ENCODE results near the gene NEUROG1. TPM values are rescaled to one million over a fixed set of nuclear protein-coding genes. Genes with fewer than 3 reads are reported as not detected.
A peak's percentile ranks its signal among the peaks of the same experiment; 100 is the strongest.

NEUROG1 gene
- total and polyA plus RNA-seq, 2 of the 13 experiments (the other 11 are each of a cell fraction or from before 2014, with no cell fraction given): not detected

DNA sequence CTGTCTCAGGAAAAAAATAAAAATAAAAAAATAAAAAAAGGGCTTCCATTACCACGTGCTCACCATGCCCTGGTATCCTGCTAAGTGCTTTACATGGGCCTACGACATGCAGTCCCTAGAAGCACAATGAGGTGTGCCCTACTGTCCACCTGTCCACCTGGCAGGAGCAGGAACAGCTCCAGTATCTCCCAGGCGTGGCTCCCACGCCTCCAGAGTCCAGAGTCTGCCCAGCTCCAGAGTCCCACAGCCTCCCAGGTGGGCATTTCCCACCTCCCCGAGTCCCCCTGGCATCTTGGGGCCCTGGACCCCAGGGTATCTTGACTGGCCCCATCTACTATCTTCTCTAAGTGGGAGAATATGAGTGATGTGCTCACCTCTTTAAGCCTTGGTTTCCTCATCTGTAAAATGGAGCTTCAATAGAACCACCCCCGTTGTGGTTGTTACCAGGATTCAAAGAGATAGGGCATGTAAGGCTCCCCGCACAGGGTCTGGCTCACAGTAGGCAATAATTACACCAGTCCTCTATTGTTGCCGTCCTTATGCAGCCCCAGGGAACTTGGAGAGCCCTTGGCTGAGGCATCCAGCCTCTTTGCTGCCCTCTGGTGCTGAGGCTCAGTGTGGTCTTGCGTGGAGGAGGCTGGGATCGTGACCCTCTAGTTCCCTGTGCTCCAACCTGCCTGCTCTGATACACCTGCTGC lies 34.1 kb upstream of the NEUROG1 start:
- no peaks in the 10 kb centered on the region for H3K9me3 ChIP-seq (ENCODE audit: low read length)
- DNase-seq (ENCODE audit: low spot score): peak; percentile 27
- no peak overlapping the region for H2AFZ ChIP-seq (ENCODE audit: low read length)
- no peaks in the 10 kb centered on the region for H4K20me1 ChIP-seq (ENCODE audit: insufficient read depth, low read length)
- WGBS (ENCODE audit: low lambda C conversion rate): 3% methylated on average over 8 of the region's 10 CpGs
- H3K4me3 ChIP-seq (replicated peaks in 1 of 3; ENCODE audit: insufficient read depth in 1 of 3, low read depth in 2 of 3, low read length in 3 of 3): no peak overlapping the region
- intact Hi-C loops (cut with micrococcal nuclease; ENCODE audit: unreplicated experiment) (no loop called here), in situ Hi-C loops (cut with HindIII; ENCODE audit: extremely low pct_ligation_motif_present, low pct_unique_long_range_greater_than_20kb) (loop anchor here (10.0 to 25.0 kb wide), 2 partner anchors 155 to 542 kb away; no protein-coding TSS in a partner anchor)
- ChIA-PET POLR2A (no interaction called here), CTCF (ENCODE audit: low intra/inter-chr PET ratio, low total read pairs) (interaction anchor here (0.8 kb wide), 1 partner anchor 107 kb away, joined by 7 read pairs; no protein-coding TSS in a partner anchor)
- no peak overlapping the region for H3K27ac ChIP-seq (ENCODE audit: extremely low read length, insufficient read depth, low read length)
- ATAC-seq: peak; percentile 84
- H3K36me3 ChIP-seq (replicated peaks in 1 of 2; ENCODE audit: control insufficient read depth in 1 of 2, insufficient read depth in 2 of 2, low read length in 2 of 2): no peaks in the 10 kb centered on the region
- peak; percentile 67 for FAIRE-seq
- H3K79me2 ChIP-seq (ENCODE audit: insufficient read depth, low read length): no peaks in the 10 kb centered on the region
- H3K4me2 ChIP-seq (ENCODE audit: low read depth, low read length): no peak overlapping the region
- no peaks in the 10 kb centered on the region for H3K4me1 ChIP-seq (ENCODE audit: insufficient read depth, low read length)
- BruUV-seq (replicated peaks): no TSS peak
- no peak overlapping the region for H3K9ac ChIP-seq (ENCODE audit: insufficient read depth, low read depth, low read length)
- H3K27me3 ChIP-seq (ENCODE audit: control insufficient read depth in 1 of 2, insufficient read depth in 2 of 2, low read length in 2 of 2): peaks cover 2 to 7% of the 10 kb centered on the region in 2 experiments; a peak in 4 of 5 replicates
- TF ChIP-seq XRCC5 (optimal IDR thresholded peaks at IDR 0.05; ENCODE audit: low read length) (peak; percentile 18), STAG1 (CRISPR knock-in tag; IDR thresholded peaks at IDR 0.05) (peak; percentile 23; the same call in 1 of the 2 replicates), SMC3 (IDR thresholded peaks at IDR 0.05; ENCODE audit: low read length) (0 out of 2 replicates have a peak, but pooled peaks have one; percentile 31), ZNF782 (CRISPR knock-in tag; IDR thresholded peaks at IDR 0.05; ENCODE audit: borderline replicate concordance) (no peak), RCOR2 (CRISPR knock-in tag; IDR thresholded peaks at IDR 0.05) (no peak), KLF9 (CRISPR knock-in tag; IDR thresholded peaks at IDR 0.05; ENCODE audit: low read depth) (no peak), ZNF33A (CRISPR knock-in tag; IDR thresholded peaks at IDR 0.05; ENCODE audit: borderline replicate concordance) (no peak), WIZ (CRISPR knock-in tag; IDR thresholded peaks at IDR 0.05) (no peak), KDM2A (CRISPR knock-in tag; IDR thresholded peaks at IDR 0.05; ENCODE audit: borderline replicate concordance, low read depth) (no peak), SALL1 (CRISPR knock-in tag; IDR thresholded peaks at IDR 0.05) (no peak), RAD21 (CRISPR knock-in tag; IDR thresholded peaks at IDR 0.05) (0 out of 2 replicates have a peak, but pooled peaks have one; percentile 13), ZNF20 (CRISPR knock-in tag; IDR thresholded peaks at IDR 0.05) (no peak), GZF1 (CRISPR knock-in tag; IDR thresholded peaks at IDR 0.05) (no peak), FLYWCH1 (CRISPR knock-in tag; IDR thresholded peaks at IDR 0.05) (no peak), TCF12 (IDR thresholded peaks at IDR 0.05) (no peak), TCF12 (CRISPR knock-in tag; IDR thresholded peaks at IDR 0.05) (no peak)
- TF ChIP-seq, protein P1, sequence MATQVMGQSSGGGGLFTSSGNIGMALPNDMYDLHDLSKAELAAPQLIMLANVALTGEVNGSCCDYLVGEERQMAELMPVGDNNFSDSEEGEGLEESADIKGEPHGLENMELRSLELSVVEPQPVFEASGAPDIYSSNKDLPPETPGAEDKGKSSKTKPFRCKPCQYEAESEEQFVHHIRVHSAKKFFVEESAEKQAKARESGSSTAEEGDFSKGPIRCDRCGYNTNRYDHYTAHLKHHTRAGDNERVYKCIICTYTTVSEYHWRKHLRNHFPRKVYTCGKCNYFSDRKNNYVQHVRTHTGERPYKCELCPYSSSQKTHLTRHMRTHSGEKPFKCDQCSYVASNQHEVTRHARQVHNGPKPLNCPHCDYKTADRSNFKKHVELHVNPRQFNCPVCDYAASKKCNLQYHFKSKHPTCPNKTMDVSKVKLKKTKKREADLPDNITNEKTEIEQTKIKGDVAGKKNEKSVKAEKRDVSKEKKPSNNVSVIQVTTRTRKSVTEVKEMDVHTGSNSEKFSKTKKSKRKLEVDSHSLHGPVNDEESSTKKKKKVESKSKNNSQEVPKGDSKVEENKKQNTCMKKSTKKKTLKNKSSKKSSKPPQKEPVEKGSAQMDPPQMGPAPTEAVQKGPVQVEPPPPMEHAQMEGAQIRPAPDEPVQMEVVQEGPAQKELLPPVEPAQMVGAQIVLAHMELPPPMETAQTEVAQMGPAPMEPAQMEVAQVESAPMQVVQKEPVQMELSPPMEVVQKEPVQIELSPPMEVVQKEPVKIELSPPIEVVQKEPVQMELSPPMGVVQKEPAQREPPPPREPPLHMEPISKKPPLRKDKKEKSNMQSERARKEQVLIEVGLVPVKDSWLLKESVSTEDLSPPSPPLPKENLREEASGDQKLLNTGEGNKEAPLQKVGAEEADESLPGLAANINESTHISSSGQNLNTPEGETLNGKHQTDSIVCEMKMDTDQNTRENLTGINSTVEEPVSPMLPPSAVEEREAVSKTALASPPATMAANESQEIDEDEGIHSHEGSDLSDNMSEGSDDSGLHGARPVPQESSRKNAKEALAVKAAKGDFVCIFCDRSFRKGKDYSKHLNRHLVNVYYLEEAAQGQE (IDR thresholded peaks at IDR 0.05; ENCODE audit: borderline replicate concordance in 1 of 2, low read depth in 1 of 2, low read length in 2 of 2): no peak
- TF ChIP-seq, protein P2, sequence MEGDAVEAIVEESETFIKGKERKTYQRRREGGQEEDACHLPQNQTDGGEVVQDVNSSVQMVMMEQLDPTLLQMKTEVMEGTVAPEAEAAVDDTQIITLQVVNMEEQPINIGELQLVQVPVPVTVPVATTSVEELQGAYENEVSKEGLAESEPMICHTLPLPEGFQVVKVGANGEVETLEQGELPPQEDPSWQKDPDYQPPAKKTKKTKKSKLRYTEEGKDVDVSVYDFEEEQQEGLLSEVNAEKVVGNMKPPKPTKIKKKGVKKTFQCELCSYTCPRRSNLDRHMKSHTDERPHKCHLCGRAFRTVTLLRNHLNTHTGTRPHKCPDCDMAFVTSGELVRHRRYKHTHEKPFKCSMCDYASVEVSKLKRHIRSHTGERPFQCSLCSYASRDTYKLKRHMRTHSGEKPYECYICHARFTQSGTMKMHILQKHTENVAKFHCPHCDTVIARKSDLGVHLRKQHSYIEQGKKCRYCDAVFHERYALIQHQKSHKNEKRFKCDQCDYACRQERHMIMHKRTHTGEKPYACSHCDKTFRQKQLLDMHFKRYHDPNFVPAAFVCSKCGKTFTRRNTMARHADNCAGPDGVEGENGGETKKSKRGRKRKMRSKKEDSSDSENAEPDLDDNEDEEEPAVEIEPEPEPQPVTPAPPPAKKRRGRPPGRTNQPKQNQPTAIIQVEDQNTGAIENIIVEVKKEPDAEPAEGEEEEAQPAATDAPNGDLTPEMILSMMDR (CRISPR knock-in tag; IDR thresholded peaks at IDR 0.05): peak; percentile 61
- TF ChIP-seq, protein P3, sequence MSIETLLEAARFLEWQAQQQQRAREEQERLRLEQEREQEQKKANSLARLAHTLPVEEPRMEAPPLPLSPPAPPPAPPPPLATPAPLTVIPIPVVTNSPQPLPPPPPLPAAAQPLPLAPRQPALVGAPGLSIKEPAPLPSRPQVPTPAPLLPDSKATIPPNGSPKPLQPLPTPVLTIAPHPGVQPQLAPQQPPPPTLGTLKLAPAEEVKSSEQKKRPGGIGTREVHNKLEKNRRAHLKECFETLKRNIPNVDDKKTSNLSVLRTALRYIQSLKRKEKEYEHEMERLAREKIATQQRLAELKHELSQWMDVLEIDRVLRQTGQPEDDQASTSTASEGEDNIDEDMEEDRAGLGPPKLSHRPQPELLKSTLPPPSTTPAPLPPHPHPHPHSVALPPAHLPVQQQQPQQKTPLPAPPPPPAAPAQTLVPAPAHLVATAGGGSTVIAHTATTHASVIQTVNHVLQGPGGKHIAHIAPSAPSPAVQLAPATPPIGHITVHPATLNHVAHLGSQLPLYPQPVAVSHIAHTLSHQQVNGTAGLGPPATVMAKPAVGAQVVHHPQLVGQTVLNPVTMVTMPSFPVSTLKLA (IDR thresholded peaks at IDR 0.05): 0 out of 2 replicates have a peak, but pooled peaks have one; percentile 22
